NCI-H748 treated with DMSO at 0.1 percent for 48 hours (cell line): ENCODE measurements around the gene DHX36.
A peak's percentile ranks its signal among the peaks of the same experiment; 100 is the strongest.

Experiments used
- DNase-seq: peaks from one replicate; lab custom pipeline; 2025; lab: John Stamatoyannopoulos, UW

DHX36 gene

GRCh38 chr3:154280161-154280560 is 44.1 kb downstream of the DHX36 start:
- DNase-seq = no peak

GRCh38 chr3:154275965-154276364 is 48.3 kb downstream of the DHX36 start:
- peak; percentile 7 for DNase-seq

- DNase-seq = no peak
These were observed 49.0 kb downstream of the DHX36 start for GRCh38 chr3:154275292-154275691.

- no peak for DNase-seq
These were observed 49.9 kb downstream of the DHX36 start for GRCh38 chr3:154274348-154274747.

DNA sequence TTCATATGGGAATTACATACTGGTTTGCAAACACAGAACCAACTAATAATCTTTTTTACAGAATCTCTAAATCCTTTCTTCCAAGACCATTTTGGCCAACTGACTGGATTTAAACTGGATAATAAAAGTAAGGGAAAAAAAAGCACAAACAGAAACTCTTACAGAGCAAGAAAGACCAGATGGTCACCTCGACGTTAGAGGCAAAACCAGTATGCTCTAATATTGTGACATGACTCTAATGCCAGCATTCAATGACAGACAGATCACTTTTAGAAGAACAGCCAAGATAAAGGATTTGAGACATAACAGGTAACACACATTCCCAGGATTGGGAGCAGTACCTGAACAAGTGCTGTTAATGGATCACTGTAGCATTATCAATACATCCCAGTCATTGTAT is 50.9 kb downstream of the DHX36 start:
- no peak for DNase-seq

GRCh38 chr3:154254527-154254926 is 69.8 kb downstream of the DHX36 start:
- no peak for DNase-seq

DNA sequence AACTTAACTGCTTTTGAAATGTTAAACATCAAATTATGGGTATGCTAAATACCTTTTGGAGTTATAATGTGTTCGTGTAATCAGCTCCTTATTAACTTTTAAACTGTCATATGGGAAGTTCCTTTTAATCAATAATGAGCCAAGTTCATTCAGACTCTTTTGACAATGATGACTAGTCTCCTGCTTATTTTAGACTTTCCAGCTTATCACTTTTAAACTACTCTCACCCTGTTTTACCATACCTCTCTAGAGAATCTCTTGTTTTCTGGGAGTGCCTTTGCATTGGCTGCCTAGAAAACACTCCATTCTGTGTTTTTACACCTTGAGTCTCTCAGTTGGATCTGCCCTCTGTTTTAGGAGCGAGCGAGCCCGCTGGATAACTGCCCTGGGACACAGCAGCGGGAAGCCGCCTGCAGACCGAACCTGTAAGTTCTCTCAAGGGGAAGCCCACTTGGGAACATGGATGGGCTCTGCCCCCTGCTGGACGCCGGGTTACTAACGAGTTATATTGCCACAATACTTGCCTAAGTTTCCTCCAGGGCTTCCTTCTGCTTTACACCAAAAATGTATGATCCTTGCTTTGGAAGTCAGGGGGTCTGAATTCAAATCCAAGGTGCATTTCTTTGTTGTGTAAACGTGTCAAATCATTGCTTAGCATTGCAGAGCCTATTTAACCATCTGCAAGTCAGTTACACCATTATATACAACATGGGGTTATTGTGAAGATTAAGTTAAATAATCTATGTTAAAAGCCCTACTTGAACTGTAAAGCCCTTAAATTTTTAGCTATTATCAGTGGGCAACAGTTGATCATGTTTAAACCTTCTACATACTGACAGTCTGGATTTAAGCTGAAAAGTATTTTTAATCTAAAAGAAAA is 71.3 kb downstream of the DHX36 start:
- peak; percentile 11 for DNase-seq

DNA sequence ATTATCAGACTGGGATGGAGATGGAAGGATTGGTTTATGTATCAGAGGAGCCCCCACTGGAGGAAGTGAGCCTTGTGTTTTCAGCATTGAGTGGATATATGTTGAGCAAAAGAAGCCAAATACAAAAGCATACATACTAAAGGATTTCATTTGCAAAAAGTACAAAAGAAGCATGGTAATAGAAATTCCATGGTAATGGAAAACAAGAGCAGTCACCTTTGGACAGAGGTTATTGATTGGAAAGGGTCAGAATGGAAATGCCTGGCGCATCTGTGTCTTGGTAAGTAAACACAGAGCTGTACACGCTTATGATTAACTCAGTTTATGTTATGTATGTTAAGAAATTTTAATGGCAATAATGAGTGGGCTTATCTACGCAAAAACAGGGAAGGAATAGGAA is 72.7 kb downstream of the DHX36 start:
- no peak for DNase-seq

GRCh38 chr3:154250291-154250690 is 74.0 kb downstream of the DHX36 start:
- DNase-seq = no peak

GRCh38 chr3:154247806-154248415 is 76.4 kb downstream of the DHX36 start:
- no peak for DNase-seq

- DNase-seq = no peak
These were observed 79.6 kb downstream of the DHX36 start for GRCh38 chr3:154244644-154245043.

DNA sequence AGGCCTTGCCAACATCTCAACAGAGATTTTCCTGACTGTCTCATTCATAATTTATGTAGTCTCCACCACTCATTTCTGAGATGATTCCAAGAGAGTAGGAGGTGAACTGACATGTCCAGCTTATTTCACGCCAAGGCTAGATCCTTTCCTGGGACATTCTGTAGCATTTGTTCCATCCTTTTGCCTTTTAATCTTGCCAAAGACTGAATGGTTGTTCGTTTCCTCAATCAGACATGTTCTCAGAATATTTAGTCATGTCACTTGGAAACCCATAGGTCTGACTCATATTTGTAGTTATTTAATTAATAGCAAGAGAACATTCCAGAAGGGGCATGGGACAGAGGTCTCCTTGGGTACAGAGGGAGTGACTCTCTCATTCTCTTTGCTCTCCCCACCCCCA is 80.9 kb downstream of the DHX36 start:
- DNase-seq = no peak

- DNase-seq = no peak
These were observed 81.5 kb downstream of the DHX36 start for GRCh38 chr3:154242766-154243165.

GRCh38 chr3:154241496-154241895 is 82.8 kb downstream of the DHX36 start:
- no peak for DNase-seq

DNA sequence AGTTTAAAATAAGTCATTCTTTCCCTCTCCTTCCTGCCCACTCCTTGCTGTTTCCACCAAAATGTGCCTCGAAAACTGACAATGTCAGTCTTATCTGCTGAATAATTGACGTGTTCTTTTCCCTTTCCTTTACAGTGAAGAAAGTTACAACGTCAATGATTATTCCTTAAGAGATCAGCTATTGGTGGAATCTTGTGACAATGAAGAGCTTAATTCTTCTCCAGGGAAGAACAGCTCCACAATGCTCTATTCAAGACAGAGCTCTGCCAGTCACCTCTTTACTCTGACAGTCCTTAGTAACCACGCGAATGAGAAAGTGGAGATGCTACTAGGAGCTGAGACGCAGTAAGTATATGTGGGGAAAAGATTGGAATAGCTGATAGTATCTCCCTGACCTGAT is 84.1 kb downstream of the DHX36 start:
- no peak for DNase-seq

DNA sequence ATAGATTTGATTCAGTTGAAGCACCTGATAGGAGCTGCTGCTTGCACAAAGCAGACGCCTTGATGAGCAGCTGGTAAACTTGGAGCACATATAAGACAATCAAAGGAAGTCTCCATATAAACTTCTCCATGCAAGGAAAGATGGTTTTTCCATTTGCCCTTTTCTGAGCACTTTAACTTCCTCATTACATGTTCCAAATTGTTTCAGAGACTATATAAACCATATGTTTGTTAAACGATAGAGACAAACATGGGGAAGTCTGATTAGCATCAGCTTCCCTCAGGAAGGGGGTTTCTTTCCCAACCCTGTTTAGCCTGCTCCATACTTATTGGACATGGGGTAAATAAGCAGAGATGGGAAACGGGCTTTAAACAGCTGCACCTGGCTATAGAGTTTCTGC is 88.0 kb downstream of the DHX36 start:
- DNase-seq = no peak

DNA sequence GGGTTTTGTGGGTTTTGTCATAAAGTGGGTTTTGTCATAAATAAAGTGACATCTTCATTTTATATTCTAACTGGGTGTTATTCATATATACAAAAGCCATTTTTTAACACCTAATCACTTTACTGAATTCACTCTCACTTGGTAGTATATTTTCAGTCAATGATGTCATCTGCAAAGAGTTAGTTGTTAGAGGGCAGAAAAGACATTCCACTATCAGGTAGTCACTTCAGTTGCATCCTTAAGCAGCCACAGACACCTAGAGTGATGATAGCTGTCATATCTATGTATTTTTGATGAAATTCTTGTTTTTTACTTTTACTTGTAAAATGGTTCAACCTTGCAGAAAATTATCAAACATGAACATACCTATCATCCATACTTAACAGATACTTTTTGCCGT is 89.0 kb downstream of the DHX36 start:
- DNase-seq = no peak

GRCh38 chr3:154229217-154229590 is 95.1 kb downstream of the DHX36 start:
- no peak for DNase-seq

- DNase-seq = no peak
These were observed 95.6 kb downstream of the DHX36 start for GRCh38 chr3:154228561-154229216.

DNA sequence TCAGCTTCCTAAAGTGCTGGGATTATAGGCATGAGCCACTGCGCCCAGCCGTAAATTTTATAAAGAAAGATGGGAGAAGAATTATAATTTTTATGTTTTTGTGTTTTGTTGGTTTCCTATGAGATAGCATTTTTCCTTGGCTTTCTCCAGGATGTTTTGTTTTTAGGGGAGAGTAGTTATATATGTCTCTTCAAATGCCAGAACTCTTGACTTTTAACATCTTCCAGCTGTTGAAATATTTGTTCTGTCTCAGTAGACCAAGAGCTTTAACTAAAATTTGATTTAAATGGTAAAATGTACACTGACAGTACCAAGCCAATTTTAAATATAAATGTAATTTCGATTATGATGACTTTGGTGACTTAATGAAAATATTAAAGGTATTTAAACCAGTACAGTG is 96.8 kb downstream of the DHX36 start:
- DNase-seq = no peak

- DNase-seq = no peak
These were observed 98.8 kb downstream of the DHX36 start for GRCh38 chr3:154225536-154225935.

DNA sequence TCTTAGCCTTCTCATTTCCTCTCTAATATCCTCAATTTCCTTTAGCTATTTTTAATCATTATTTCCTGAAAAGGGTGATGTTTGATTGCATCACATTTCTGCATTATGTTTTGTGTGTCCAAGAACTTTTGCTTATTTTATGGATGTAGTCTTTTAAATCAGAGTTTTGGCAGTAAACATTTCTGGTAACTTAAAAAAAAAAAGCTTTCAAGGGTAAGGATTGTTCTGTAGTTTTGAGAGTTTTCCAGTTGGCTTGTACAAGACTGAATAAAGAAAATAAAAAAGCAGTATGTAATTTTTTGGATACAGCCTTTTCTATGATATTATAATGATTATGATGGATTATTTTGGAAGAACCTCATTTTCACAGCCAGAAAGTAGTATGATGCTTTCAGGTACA is 99.4 kb downstream of the DHX36 start:
- no peak for DNase-seq

DNA sequence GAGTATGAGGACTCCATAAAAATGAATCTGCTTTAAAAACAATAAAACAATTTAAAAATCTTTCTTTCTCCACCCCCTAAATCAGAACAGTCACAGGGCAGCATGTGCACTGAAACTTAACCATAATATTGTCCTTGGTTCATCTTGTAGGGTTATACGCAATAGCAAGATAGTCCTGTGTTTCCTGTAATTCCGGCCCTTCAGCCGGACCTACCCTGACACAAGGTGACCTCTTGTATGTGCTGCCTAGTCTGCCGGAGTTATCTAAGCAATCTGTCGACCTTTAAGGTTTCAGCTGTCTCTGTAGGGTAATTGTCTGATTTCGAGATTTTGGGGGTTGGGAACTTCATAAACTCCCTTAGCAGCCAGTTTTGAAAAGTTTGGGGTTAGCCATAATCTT is 99.9 kb downstream of the DHX36 start:
- no peak for DNase-seq
